OCI-LY3 (cell line): Measurements from ENCODE around the gene GFAP.

ENCODE experiments used
- CTCF ChIP-seq: fragments of 200-600, 300-600 bp; sonication (generic); IDR thresholded peaks from 2 replicates; pipeline ENCODE4 v1.5.1; 2014; ENCODE audit warnings: antibody characterized with exemption, low read length, low read depth
- EZH2phosphoT487 ChIP-seq: fragments of 200-600 bp; shearing (Covaris generic); IDR thresholded peaks from 2 replicates; pipeline ENCODE4 v1.6.1; 2018; ENCODE audit warnings: antibody characterized with exemption, mixed run types, low read depth

- TF ChIP-seq CTCF (no peak), EZH2phosphoT487 (no peak)
These were observed 8.8 kb upstream of the GFAP start for GRCh38 chr17:44924107-44924544.
